ENCODE measurements around the gene COL4A5.
"Not testable (repeated sequence)": the region's sequence is repeated elsewhere in the genome, so short reads cannot be mapped to it uniquely, and the experiment has no call there.

Gene COL4A5

GRCh38 chrX:108439426-108439942 is at the start of gene COL4A5:
Gene COL4A5, plus strand, starts transcription at chrX:108439838. Its CDS starts 288 bp downstream, at chrX:108440126.
- no peak for DNase-seq

- DNase-seq, result not testable (repeated sequence)
Measured at GRCh38 chrX:108390976-108391717, 48.5 kb upstream of the COL4A5 start.

GRCh38 chrX:108396188-108396891 is 43.3 kb upstream of the COL4A5 start:
- DNase-seq, result no peak

GRCh38 chrX:108396986-108397385 is 42.7 kb upstream of the COL4A5 start:
- DNase-seq, result no peak

GRCh38 chrX:108397627-108398391 is 41.8 kb upstream of the COL4A5 start:
- no peak for DNase-seq

GRCh38 chrX:108399418-108400165 is 40.0 kb upstream of the COL4A5 start:
- no peak for DNase-seq

GRCh38 chrX:108412783-108413182 is 26.9 kb upstream of the COL4A5 start:
- no peak for DNase-seq

- no peak for DNase-seq
Measured at GRCh38 chrX:108415146-108415545, 24.5 kb upstream of the COL4A5 start.

GRCh38 chrX:108415891-108416290 is 23.7 kb upstream of the COL4A5 start:
- no peak for DNase-seq

- DNase-seq, result no peak
Measured at GRCh38 chrX:108417257-108417656, 22.4 kb upstream of the COL4A5 start.

- no peak for DNase-seq
Measured at GRCh38 chrX:108419401-108419800, 20.2 kb upstream of the COL4A5 start.

GRCh38 chrX:108420481-108420880 is 19.2 kb upstream of the COL4A5 start:
- no peak for DNase-seq

- DNase-seq, result no peak
Measured at GRCh38 chrX:108426262-108426661, 13.4 kb upstream of the COL4A5 start.

- no peak for DNase-seq
Measured at GRCh38 chrX:108435261-108435660, 4.4 kb upstream of the COL4A5 start.

- DNase-seq, result no peak
Measured at GRCh38 chrX:108437349-108438109, 2.1 kb upstream of the COL4A5 start.

- no peak for DNase-seq
Measured at GRCh38 chrX:108438110-108438623, 1.5 kb upstream of the COL4A5 start, which contains the start of gene COL4A6. Gene COL4A6, minus strand, starts transcription at chrX:108438422. Its CDS starts 226 bp downstream, at chrX:108438196.

- no peak for DNase-seq
Measured at GRCh38 chrX:108439961-108440696, 491 bp downstream of the COL4A5 start.

- no peak for DNase-seq
Measured at GRCh38 chrX:108442901-108443464, 3.3 kb downstream of the COL4A5 start.

GRCh38 chrX:108447303-108447702 is 7.7 kb downstream of the COL4A5 start:
- no peak for DNase-seq

- DNase-seq, result no peak
Measured at GRCh38 chrX:108453841-108454240, 14.2 kb downstream of the COL4A5 start.

Measured in RPMI8226 (cell line).